ENCODE data around the gene SLC7A8.

SLC7A8 gene

DNA sequence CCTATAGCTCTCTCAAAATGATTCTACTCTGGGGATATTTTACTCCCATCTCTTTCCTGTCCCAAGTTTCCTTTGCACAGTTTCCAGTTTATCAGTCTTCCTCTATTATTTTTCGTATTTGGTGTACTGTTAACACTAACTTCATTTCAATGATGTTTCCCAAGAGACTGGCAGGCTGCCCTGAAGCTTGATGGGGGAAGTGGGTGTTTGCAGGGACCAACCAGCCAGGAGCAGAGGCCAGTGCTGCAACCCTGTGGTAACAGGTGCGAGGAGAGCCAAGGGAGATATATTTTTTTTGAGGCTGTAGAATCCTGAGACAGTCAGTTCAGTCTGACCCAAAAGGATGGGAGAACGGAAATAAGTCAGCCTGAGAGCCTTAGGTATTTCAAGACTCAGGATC is 52.6 kb downstream of the SLC7A8 start:
- DNase-seq (ENCODE audit: low spot score), result no peak

- no peak for DNase-seq (ENCODE audit: low spot score)
Measured at GRCh38 chr14:23129759-23130316, 53.6 kb downstream of the SLC7A8 start.

DNA sequence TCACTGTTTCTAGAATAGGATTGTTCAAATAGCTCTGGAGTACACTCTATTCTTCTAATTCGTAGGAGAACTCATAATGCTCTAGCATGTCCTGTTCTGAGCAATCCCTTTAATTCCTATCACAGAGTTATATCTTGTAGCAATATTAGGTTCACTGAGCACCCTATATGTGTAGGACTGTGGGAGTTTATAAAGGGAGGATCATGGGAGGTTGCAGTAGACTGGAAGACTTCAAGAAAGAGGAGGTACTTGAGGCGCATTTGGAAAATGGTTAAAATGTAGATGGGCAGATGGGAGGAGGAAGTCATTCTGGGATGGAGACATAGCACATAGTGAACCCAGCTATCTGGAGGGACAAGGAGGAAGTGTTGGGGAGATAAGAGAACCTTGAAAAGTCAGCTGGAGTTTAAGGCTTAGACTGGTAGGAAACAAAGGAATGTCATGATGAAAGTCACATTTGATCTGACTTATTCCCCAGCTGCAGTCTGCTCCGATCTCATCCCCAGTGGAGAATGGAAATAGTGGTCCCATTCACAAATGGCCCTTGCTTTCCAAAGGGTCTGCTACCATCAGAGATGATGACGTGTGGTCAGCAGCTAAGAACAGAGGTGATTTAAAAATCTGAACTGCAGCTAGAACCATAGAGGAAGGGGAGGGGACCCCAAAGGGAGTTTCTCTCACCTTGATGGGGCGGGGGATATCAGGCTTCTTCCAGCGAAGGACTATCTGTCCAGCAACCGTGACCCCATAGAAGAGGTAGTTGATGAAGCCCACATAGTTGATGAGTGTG is 54.3 kb downstream of the SLC7A8 start:
- no peak for DNase-seq (ENCODE audit: low spot score)

DNA sequence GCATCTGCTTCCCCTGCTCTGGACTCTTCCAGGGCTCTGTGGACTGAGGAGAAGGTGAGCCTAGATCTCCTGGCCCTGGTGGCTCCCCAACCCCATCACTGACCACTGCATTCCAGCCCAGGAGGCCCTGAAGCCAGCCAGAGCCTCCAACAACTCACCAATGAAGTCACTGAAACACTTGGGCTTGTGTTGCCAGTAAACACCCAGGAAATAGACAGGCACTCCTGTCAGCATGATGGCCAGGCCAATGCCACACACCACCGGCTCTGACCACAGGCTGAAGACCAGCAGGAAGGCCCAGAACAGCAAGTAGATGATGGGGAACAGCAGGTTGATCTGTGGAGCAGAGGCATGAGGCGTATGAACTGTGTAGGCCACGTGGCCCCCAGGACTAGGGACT is 55.6 kb downstream of the SLC7A8 start:
- DNase-seq (ENCODE audit: low spot score), result no peak

DNA sequence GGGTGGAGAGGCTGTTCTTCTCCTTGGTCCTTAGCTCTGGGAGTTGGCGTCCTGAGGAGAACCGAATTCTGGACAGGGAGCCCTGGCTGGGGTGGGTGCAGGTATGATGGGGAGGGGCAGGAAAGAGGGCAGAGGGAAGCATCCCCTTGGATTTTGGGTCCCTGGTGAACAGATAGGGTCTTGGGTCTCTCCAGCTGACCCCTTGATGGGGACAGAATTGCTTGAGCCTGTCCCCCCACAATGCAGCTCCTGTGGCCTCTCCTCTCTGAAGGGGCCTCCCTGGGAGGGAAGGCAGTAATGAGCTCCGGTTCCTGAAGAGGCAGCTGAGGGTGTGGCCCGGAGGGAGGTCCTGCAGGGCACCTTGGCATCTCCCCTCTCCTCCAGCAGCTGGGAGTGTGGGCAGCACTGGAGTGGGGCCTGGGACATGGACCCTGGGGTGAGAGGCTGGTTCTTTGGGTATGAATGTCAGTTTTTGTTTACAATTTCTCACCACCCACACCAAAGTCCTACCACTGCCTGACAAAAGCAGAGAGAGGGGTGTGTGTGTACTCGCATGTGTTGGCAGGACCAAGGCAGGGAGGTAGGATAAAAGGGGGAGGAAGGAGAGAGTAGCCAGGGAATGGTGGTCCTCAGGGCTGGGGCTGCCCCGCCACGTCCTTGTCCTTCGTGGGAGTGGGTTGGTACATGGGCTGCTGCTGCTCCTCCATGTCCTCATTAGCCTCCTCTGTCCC is 56.7 kb downstream of the SLC7A8 start:
- no peak for DNase-seq (ENCODE audit: low spot score)

- no peak for DNase-seq (ENCODE audit: low spot score)
Measured at GRCh38 chr14:23125933-23126524, 57.4 kb downstream of the SLC7A8 start.

DNA sequence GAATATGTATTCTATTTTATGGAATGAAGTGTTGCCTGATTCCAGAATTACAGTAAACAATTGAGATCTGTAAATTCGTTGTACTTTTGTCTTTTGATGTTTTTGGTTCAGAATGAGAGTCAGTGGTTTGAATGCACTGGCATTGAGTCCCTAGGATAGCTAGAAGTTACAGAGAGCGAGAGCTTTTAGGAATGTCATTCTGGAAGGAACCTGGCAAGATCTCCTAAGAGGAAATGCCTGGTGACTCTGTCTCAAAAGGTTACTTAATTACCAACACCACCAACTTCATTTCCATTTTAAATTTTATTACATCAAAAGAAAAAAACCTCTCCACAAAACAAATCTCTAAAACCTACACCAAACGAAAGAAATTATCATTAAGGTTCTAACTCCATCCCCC is 58.4 kb downstream of the SLC7A8 start:
- DNase-seq (ENCODE audit: low spot score), result no peak

DNA sequence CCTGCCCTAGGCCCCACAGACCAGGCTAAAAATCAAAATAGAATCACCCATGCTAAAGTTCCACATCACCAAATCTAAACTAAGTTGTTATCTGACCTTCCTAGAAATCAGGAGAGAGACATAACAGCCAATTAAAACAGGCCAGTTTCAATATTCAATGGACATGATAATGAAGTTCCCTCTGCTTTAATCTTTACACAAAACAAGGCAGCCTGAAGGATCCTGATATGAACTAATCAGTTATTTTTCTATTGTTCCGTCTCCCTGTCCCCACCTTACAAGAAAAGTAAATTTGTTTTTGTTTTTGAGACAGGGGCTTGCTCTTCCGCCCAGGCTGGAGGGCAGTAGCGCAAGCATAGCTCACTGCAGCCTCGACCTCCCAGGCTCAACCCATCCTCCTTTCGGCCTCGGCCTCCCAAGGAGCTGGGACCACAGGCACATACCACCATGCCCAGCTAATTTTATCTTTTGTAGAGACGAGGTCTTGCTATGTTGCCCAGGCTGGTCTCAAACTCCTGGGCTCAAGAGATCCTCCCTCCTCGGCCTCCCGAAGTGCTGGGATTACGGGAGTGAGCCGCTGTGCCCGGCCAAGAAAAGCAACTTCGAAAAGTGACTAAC is 59.0 kb downstream of the SLC7A8 start:
- DNase-seq (ENCODE audit: low spot score), result no peak

- no peak for DNase-seq (ENCODE audit: low spot score)
Measured at GRCh38 chr14:23123419-23123818, 60.0 kb downstream of the SLC7A8 start.

GRCh38 chr14:23122086-23122485 is 61.4 kb downstream of the SLC7A8 start:
- no peak for DNase-seq (ENCODE audit: low spot score)

GRCh38 chr14:23121361-23121771 is 62.1 kb downstream of the SLC7A8 start:
- DNase-seq (ENCODE audit: low spot score), result no peak

GRCh38 chr14:23120541-23121251 is 62.8 kb downstream of the SLC7A8 start:
- peak; percentile 89 for DNase-seq (ENCODE audit: low spot score)

DNA sequence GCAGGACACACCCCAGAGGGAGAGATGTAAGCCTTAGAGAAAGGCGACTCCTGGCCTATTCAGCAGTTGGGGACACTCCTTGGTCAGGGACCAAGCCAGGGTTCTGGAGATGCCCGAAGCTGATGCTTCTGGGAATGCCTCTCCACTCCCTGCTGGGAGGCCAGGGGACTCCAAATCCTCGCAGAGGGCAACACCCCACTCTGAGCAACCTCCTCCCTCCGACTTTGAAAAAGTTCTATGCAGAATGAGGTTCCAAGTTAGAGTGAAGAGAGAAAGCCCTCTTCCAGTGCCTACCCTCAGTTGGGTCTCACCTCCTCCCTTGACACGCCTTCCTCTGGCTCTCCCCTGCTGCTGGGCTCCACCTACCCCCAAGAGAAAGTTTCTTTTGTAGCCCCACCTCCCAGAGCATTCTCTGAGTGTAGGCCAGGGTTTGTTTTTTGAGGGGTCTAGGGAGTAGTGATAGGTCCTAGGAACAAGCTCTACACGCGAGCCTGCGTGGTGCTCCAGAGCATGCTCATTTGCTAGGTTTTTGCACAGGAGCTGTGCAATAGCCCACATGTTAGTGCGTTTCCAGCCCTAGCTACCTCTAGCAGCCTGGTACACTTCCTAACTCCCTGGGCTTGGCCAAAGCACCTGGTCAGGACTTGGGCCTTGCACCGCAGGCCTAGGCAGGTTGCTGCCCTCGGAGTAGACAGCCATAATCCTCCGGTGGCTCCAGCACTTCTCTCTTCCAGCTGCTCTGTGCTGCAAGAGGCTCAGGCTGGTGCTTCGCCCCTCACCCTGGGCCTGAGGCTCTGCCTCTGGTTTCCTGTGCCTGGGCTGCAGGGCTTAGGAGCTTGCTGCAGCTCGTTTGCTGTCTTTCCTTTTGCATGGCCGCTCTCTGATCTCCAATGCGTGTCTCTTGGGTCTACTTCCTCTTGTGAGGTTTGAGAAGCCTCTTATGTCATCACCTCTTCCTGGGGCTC is 63.8 kb downstream of the SLC7A8 start:
- no peak for DNase-seq (ENCODE audit: low spot score)

- DNase-seq (ENCODE audit: low spot score), result no peak
Measured at GRCh38 chr14:23118506-23119362, 64.7 kb downstream of the SLC7A8 start, which contains the start of gene CEBPE. CEBPE (minus strand) TSS chr14:23119255; CDS start chr14:23119091, 164 bp downstream.

- no peak for DNase-seq (ENCODE audit: low spot score)
Measured at GRCh38 chr14:23117371-23118020, 66.0 kb downstream of the SLC7A8 start.

GRCh38 chr14:23115918-23116317 is 67.5 kb downstream of the SLC7A8 start:
- no peak for DNase-seq (ENCODE audit: low spot score)

DNA sequence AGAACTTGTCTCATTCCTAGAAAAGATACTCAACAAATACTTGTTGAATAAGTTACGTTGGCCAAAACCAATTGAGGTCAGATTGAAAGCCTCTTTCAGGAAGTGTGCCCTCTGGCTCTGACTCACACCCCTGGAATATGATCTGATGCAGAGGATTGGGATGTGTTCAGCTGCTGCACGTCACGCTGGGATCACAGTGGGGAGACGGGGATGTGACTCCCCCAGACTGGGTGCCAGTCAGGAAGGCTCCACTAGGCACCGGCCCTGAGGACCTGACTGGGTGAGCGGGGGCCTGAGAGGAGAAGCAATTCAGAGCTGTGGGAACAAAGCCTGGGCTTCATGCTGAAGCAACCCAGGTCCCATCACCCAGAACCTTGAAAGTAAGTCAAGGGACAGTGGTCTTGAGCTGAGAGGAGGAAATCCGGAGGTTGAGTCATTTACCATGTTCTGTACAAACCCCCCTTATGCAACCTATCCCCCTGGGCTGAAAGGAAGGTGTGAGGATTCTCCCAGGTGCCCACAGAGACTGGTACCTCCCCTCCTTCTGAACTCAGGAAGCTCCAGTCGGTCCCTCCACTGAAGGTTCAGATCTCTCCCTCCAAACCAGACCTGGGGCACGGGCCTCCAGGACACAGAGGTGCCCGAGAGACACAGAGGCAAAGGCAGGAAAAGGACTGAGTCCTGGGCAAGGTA is 68.3 kb downstream of the SLC7A8 start:
- DNase-seq (ENCODE audit: low spot score), result no peak

DNA sequence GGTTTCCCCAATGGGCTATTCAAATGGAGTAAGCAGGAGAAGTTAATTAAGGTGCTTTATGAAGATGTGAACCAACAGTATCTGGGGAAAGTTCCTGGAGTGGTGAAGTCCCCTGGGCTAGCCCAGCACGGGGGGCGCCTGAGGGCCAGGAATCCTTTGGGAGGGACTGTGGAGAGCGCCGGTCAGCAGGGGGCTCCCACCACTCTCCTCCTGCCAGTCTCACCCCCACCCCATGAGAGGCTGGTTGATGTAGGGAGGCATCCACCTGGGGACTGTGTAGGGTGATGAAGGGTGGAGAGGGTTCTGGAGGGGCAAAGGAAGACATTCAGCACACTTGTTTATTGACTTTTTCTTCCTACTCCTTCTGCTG is 68.8 kb downstream of the SLC7A8 start:
- no peak for DNase-seq (ENCODE audit: low spot score)

- DNase-seq (ENCODE audit: low spot score), result no peak
Measured at GRCh38 chr14:23114120-23114458, 69.4 kb downstream of the SLC7A8 start.

All from HuH-7.5 (cell line).